Upper lobe of right lung (tissue), 1 donor: ENCODE results near the gene SERPIND1. TPM values are rescaled to one million over a fixed set of nuclear protein-coding genes. Genes with fewer than 3 reads are reported as not detected.

Experiments
- ATAC-seq: fragments of 200-7000 bp; cut with Tn5 transposase; one replicate; pipeline ENCODE4 v1.9.1; 2020; ENCODE audit warnings: mild to moderate bottlenecking, moderate library complexity
- DNase-seq: peaks from one replicate; pipeline ENCODE4 v3.0.0-alpha.2; 2020
- H3K27ac ChIP-seq: fragments of 200-600 bp; one replicate; pipeline ENCODE4 v1.8.0; 2022
- H3K27me3 ChIP-seq: fragments of 200-600 bp; one replicate; pipeline ENCODE4 v1.8.0; 2022; ENCODE audit warnings: mild to moderate bottlenecking
- H3K36me3 ChIP-seq: fragments of 200-600 bp; one replicate; pipeline ENCODE4 v1.8.0; 2022
- H3K4me1 ChIP-seq: fragments of 200-600 bp; one replicate; pipeline ENCODE4 v1.8.0; 2022
- H3K4me3 ChIP-seq: fragments of 200-600 bp; one replicate; pipeline ENCODE4 v1.8.0; 2022; ENCODE audit warnings: mild to moderate bottlenecking
- H3K9me3 ChIP-seq: fragments of 200-600 bp; one replicate; pipeline ENCODE4 v1.8.0; 2022
- CTCF ChIP-seq: fragments of 200-600 bp; IDR thresholded peaks from one replicate; pipeline ENCODE4 v1.8.0; 2022; ENCODE audit warnings: antibody characterized with exemption
- intact Hi-C: fragments of 100-400 bp; cut with DNase I; formaldehyde crosslinking; loops from one replicate; pipeline ENCODE4 v1.11.0; 2022
- total RNA-seq: library from RNA; stranded (reverse); fragmentation: NEBNext Ultra II Directional; extraction: Animal tissue kit (Norgen Biotek cat#: 25700); gene quantifications from one replicate; pipeline ENCODE4 v1.2.1, GENCODE V29; 2021
- donor health status: DM: no; HTN: yes; CAD: no; lungs with severe emphysema.

Gene SERPIND1
- total RNA-seq, 1 donor from 2014 or later = 0.58 TPM

GRCh38 chr22:20811171-20811570, 37.3 kb downstream of the SERPIND1 start:
- no peak for ATAC-seq
- DNase-seq = no peak
- Histone ChIP-seq H3K9me3 (no peaks in the 10 kb centered on the region), H3K36me3 (peaks cover 94% of the 10 kb centered on the region), H3K27ac (no peak overlapping the region), H3K27me3 (no peaks in the 10 kb centered on the region), H3K4me3 (no peak overlapping the region), H3K4me1 (no peaks in the 10 kb centered on the region)
- intact Hi-C loops = no loop called here
- no peak for TF ChIP-seq CTCF

GRCh38 chr22:20811971-20812660, 38.2 kb downstream of the SERPIND1 start:
- H3K4me1 ChIP-seq = no peaks in the 10 kb centered on the region
- intact Hi-C loops = no loop called here
- DNase-seq (no peak), ATAC-seq (no peak)
- H3K27ac ChIP-seq = no peak overlapping the region
- H3K9me3 ChIP-seq = no peaks in the 10 kb centered on the region
- peaks cover 94% of the 10 kb centered on the region for H3K36me3 ChIP-seq
- no peak overlapping the region for H3K4me3 ChIP-seq
- TF ChIP-seq CTCF = no peak
- H3K27me3 ChIP-seq = no peaks in the 10 kb centered on the region

- H3K4me3 ChIP-seq = no peak overlapping the region
- no peak for TF ChIP-seq CTCF
- no peaks in the 10 kb centered on the region for H3K9me3 ChIP-seq
- DNase-seq = no peak
- no peak for ATAC-seq
- H3K36me3 ChIP-seq = peaks cover 94% of the 10 kb centered on the region
- H3K4me1 ChIP-seq = no peaks in the 10 kb centered on the region
- H3K27ac ChIP-seq = no peak overlapping the region
- intact Hi-C loops = no loop called here
- H3K27me3 ChIP-seq = no peaks in the 10 kb centered on the region
These were observed 39.1 kb downstream of the SERPIND1 start for GRCh38 chr22:20813056-20813455.

GRCh38 chr22:20814221-20814808, 40.4 kb downstream of the SERPIND1 start:
- intact Hi-C loops = no loop called here

GRCh38 chr22:20815477-20816050, 41.7 kb downstream of the SERPIND1 start:
- H3K4me3 ChIP-seq = no peak overlapping the region
- H3K27me3 ChIP-seq = no peaks in the 10 kb centered on the region
- intact Hi-C loops = no loop called here
- no peaks in the 10 kb centered on the region for H3K9me3 ChIP-seq
- ATAC-seq = no peak
- peaks cover 95% of the 10 kb centered on the region for H3K36me3 ChIP-seq
- no peaks in the 10 kb centered on the region for H3K4me1 ChIP-seq
- H3K27ac ChIP-seq = no peak overlapping the region
- DNase-seq = no peak
- no peak for TF ChIP-seq CTCF

More at GRCh38 chr22:20814221-20814808, 40.4 kb downstream of the SERPIND1 start:
- Histone ChIP-seq H3K4me3 (no peak overlapping the region), H3K4me1 (no peaks in the 10 kb centered on the region), H3K36me3 (peaks cover 95% of the 10 kb centered on the region), H3K27ac (no peak overlapping the region), H3K27me3 (no peaks in the 10 kb centered on the region), H3K9me3 (no peaks in the 10 kb centered on the region)
- ATAC-seq (no peak), DNase-seq (no peak)
- TF ChIP-seq CTCF = no peak
